HL-60 (cell line): Measurements from ENCODE around the gene PEX5L.

Experiments
- CTCF ChIP-seq: IDR thresholded peaks from one replicate; pipeline ENCODE4 v1.5.1; 2011; ENCODE audit warnings: low read length, control low read depth, inconsistent platforms; ENCODE audit not compliant: insufficient read depth
- POLR2AphosphoS5 ChIP-seq: IDR thresholded peaks from 2 replicates; pipeline ENCODE4 v1.6.1; 2012; ENCODE audit warnings: low read depth
- REST ChIP-seq: IDR thresholded peaks from 2 replicates; pipeline ENCODE4 v1.6.1; 2012; ENCODE audit warnings: low read depth; ENCODE audit not compliant: insufficient replicate concordance
- SPI1 ChIP-seq: IDR thresholded peaks from 2 replicates; pipeline ENCODE4 v1.6.1; 2012; ENCODE audit warnings: low read depth, mild to moderate bottlenecking, borderline replicate concordance

DNA sequence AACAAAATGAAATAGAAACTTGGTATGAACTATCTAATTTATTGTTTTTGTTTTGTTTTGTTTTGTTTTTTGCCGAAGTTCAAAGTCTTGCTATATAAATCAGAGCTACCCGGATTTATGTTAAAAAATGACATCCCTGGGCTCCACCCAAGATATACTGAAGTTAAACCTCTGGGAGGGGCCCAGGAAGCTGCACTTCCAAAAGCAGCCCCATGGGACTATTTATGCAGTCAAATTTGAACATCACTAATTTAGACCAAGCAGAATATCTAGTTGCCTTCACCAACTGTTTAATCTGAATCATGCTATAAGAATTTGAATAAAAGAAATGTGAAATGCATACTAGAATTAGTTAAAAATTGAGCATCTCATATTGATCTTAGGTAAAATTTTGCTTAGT is 32.2 kb downstream of the PEX5L start:
- TF ChIP-seq CTCF: no peak
- no peak for TF ChIP-seq REST
- no peak for TF ChIP-seq SPI1
- no peak for TF ChIP-seq POLR2AphosphoS5
